Stomach (tissue), 19 donors: Measurements from ENCODE around the gene PDCL2. TPM values are rescaled to one million over a fixed set of nuclear protein-coding genes. Genes with fewer than 3 reads are reported as not detected.

Experiments used
- DNase-seq, 2 donors: peaks; one replicate each; pipeline versions ENCODE4 v3.0.0 to v3.0.0-alpha.2; 2013 to 2019
- H3K27ac ChIP-seq, 5 donors: fragments of 200-600 bp in 4 of 5; sonication (generic) in 4 of 5; one replicate each; pipeline ENCODE4 v1.5.1; 2013 to 2019; ENCODE audit warnings: mild to moderate bottlenecking in 1 of 5, moderate library complexity in 1 of 5
- H3K27me3 ChIP-seq, 3 donors: fragments of 200-600 bp; sonication (generic); one replicate each; pipeline ENCODE4 v1.5.1; 2017 to 2019; ENCODE audit warnings: mixed run types in 1 of 3
- H3K36me3 ChIP-seq, 4 donors: fragments of 200-600 bp; sonication (generic); 1 replicate in 3 of 4; 2 replicates in 1 of 4; pipeline ENCODE4 v1.5.1; 2016 to 2019
- H3K4me1 ChIP-seq, 4 donors: fragments of 200-600 bp; sonication (generic); one replicate each; pipeline ENCODE4 v1.5.1; 2016 to 2019
- H3K4me3 ChIP-seq, 4 donors: fragments of 200-600 bp; sonication (generic) in 3 of 4; one replicate each; pipeline ENCODE4 v1.5.1; 2016 to 2019; ENCODE audit warnings: mild to moderate bottlenecking in 1 of 4
- H3K9me3 ChIP-seq, 4 donors: fragments of 200-600 bp; sonication (generic); one replicate each; pipeline ENCODE4 v1.5.1; 2016 to 2019
- EP300 ChIP-seq: sonication (generic); formaldehyde crosslinking; IDR thresholded peaks from one replicate; pipeline ENCODE4 v1.6.1; 2017; ENCODE audit warnings: antibody characterized with exemption
- POLR2A ChIP-seq, 4 donors: fragments of 450-650 bp; IDR thresholded peaks; one replicate each; pipeline ENCODE4 v1.6.1; 2016; ENCODE audit warnings: antibody characterized with exemption in 4 of 4, control low read depth in 2 of 4, mild to moderate bottlenecking in 1 of 4, moderate library complexity in 1 of 4
- POLR2AphosphoS5 ChIP-seq, 3 donors: sonication (generic); formaldehyde crosslinking; IDR thresholded peaks; one replicate each; pipeline ENCODE4 v1.6.1; 2016; ENCODE audit warnings: antibody characterized with exemption in 3 of 3
- WGBS, 5 donors: extraction: QIAGEN DNeasy Blood & Tissue Kit in 3 of 5; methylation state at CpG; one replicate each; pipeline versions ENCODE4 v1.1.5 to v1.1.7; 2013 to 2018; 5-methylcytosine and 5-hydroxymethylcytosine counted together
- intact Hi-C: fragments of 100-400 bp; cut with DNase I; formaldehyde crosslinking; loops from one replicate; pipeline ENCODE4 v1.15.1; 2023; ENCODE audit warnings: low total_unique reads
- long read RNA-seq, 10 donors: transcript quantifications; one replicate each; lab custom pipeline, GENCODE V29; 2026
- polyA plus RNA-seq, 3 donors: library from polyadenylated mRNA; stranded (reverse); fragments of 200-250 nt; gene quantifications; one replicate each; pipeline ENCODE4 v1.2.3, GENCODE V29; 2013
- total RNA-seq, 5 donors: library from RNA; depleted of rRNA; stranded (reverse); fragments of >200 nt; gene quantifications; one replicate each; pipeline versions ENCODE4 v1.1.0 to v1.2.3, GENCODE V29; 2014 to 2016
- TF ChIP-seq, protein P1 (sequence below), 7 experiments: fragments of 450-650 bp in 4 of 7; fragments of 200-600 bp in 3 of 7; sonication (generic) in 3 of 7; IDR thresholded peaks; one replicate each; pipeline ENCODE4 v1.5.1; 2016 to 2019; ENCODE audit warnings: antibody characterized with exemption in 7 of 7, control low read depth in 2 of 7, mild to moderate bottlenecking in 1 of 7
- donor health status: healthy with polysubstance abuse.
- donor health status: Bipolar disorder and iron deficiency.
- donor health status: healthy.

Gene PDCL2, protein sequence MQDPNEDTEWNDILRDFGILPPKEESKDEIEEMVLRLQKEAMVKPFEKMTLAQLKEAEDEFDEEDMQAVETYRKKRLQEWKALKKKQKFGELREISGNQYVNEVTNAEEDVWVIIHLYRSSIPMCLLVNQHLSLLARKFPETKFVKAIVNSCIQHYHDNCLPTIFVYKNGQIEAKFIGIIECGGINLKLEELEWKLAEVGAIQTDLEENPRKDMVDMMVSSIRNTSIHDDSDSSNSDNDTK
- total RNA-seq (not detected), polyA plus RNA-seq (under 1 TPM in 1 of 3 donors, not detected in 2; 0.45 TPM)
- long read RNA-seq, donor 1, result 0 reads
- long read RNA-seq, donor 2, result 0 reads
- long read RNA-seq, donor 3, result 0 reads
- long read RNA-seq, donor 4, result 0 reads
- long read RNA-seq, donor 5, result 0 reads
- long read RNA-seq, donor 6, result 0 reads
- long read RNA-seq, donor 7, result 0 reads
- long read RNA-seq, donor 8, result 0 reads
- long read RNA-seq, donor 9, result 0 reads
- long read RNA-seq, donor 10, result 0 reads

- Histone ChIP-seq H3K9me3 (peaks cover 0 to 14% (median 9%) of the 10 kb centered on the region in 4 donors), H3K4me3 (no peak within 1 kb of the TSS), H3K4me1 (no peaks in the 10 kb centered on the region), H3K36me3 (no peaks in the 10 kb centered on the region), H3K27ac (no peak within 1 kb of the TSS), H3K27me3 (no peaks in the 10 kb centered on the region)
- intact Hi-C loops, result no loop called here
- WGBS, 5 donors, result 89 to 96% (median 95%) methylated on average over 24 of the region's 24 CpGs
- TF ChIP-seq, protein P1, sequence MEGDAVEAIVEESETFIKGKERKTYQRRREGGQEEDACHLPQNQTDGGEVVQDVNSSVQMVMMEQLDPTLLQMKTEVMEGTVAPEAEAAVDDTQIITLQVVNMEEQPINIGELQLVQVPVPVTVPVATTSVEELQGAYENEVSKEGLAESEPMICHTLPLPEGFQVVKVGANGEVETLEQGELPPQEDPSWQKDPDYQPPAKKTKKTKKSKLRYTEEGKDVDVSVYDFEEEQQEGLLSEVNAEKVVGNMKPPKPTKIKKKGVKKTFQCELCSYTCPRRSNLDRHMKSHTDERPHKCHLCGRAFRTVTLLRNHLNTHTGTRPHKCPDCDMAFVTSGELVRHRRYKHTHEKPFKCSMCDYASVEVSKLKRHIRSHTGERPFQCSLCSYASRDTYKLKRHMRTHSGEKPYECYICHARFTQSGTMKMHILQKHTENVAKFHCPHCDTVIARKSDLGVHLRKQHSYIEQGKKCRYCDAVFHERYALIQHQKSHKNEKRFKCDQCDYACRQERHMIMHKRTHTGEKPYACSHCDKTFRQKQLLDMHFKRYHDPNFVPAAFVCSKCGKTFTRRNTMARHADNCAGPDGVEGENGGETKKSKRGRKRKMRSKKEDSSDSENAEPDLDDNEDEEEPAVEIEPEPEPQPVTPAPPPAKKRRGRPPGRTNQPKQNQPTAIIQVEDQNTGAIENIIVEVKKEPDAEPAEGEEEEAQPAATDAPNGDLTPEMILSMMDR (IDR thresholded peaks at IDR 0.05), result no peak
- TF ChIP-seq POLR2AphosphoS5 (IDR thresholded peaks at IDR 0.05) (no peak), EP300 (no peak), POLR2A (IDR thresholded peaks at IDR 0.05) (no peak)
- DNase-seq, result peak in 1 of 2 donors; percentile 2
Observed at GRCh38 chr4:55592014-55592413, at the start of gene PDCL2. Gene PDCL2, minus strand, starts transcription at chr4:55592245. Its CDS starts 136 bp downstream, at chr4:55592109.

DNA sequence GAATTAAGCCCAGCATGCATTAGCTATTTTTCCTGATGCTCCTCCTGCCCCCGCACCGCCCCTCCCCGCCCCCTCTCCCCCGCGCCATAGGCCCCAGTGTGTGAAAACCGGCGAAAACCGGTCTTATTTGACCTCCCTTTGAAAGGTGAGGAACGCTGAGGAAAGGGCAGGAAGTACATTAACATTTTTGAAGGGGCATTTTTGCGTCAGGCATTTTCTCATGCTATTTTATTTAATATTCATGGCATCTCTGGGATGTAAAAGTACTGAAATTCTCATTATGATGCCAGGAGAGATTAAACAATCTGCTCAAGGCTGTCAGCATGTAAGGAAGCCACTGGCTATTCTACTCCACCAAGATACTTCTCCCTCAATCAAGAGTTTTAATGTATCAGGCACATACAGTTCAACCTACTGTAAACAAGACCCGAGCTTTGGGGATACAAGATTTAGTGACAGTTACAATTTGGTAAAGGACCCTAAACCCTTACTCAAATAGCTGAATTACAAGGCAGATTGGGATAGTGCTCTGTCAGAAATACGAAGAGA lies 45.3 kb upstream of the PDCL2 start:
- intact Hi-C loops, result no loop called here
- no peaks in the 10 kb centered on the region for H3K9me3 ChIP-seq
- TF ChIP-seq EP300 (no peak), POLR2A (IDR thresholded peaks at IDR 0.05) (no peak), POLR2AphosphoS5 (IDR thresholded peaks at IDR 0.05) (no peak)
- TF ChIP-seq, protein P1 (IDR thresholded peaks at IDR 0.05), result no peak
- H3K27ac ChIP-seq, result no peak overlapping the region
- 23 to 29% (median 24%) methylated on average over 11 to 12 of the region's 12 CpGs for WGBS, 5 donors
- peaks cover 15 to 24% (median 20%) of the 10 kb centered on the region in 4 donors for H3K4me1 ChIP-seq
- DNase-seq, result peak in 1 of 2 donors; percentile 15
- H3K4me3 ChIP-seq, result no peak overlapping the region
- H3K27me3 ChIP-seq, result peaks cover 2 to 60% (median 25%) of the 10 kb centered on the region in 3 donors
- H3K36me3 ChIP-seq, result no peaks in the 10 kb centered on the region

DNA sequence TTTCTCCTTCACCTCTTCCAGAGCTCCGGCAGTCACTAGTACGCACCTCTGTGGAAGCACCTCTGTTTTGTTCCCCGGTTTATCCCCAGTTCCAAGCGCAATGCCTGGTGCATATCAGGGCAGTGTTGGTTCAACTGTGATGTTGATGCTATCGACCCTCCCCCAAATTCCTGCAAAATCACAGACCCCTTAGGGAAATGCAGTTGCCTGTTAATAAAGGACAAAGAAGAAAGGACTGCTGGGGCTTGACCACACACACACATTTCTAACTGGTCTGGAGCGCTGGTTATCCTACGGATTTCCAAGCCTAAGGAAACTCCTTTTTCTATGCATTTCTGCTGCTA lies 44.6 kb upstream of the PDCL2 start:
- H3K4me3 ChIP-seq, result peak overlapping the region; percentile 33 to 57 (median 46)
- H3K4me1 ChIP-seq, result peaks cover 15 to 24% (median 20%) of the 10 kb centered on the region in 4 donors
- no peak for DNase-seq
- intact Hi-C loops, result no loop called here
- H3K36me3 ChIP-seq, result no peaks in the 10 kb centered on the region
- 10 to 16% (median 13%) methylated on average over 7 of the region's 7 CpGs for WGBS, 5 donors
- peaks cover 2 to 64% (median 25%) of the 10 kb centered on the region in 3 donors for H3K27me3 ChIP-seq
- no peaks in the 10 kb centered on the region for H3K9me3 ChIP-seq
- no peak overlapping the region for H3K27ac ChIP-seq
- TF ChIP-seq, protein P1 (IDR thresholded peaks at IDR 0.05), result no peak
- no peak for TF ChIP-seq POLR2AphosphoS5 (IDR thresholded peaks at IDR 0.05)
- no peak for TF ChIP-seq EP300
- TF ChIP-seq POLR2A (IDR thresholded peaks at IDR 0.05), result no peak

- peak within 1 kb of the TSS; percentile 33 to 57 (median 46) for H3K4me3 ChIP-seq
- peaks cover 15 to 24% (median 20%) of the 10 kb centered on the region in 4 donors for H3K4me1 ChIP-seq
- no peaks in the 10 kb centered on the region for H3K9me3 ChIP-seq
- peak; percentile 61 to 82 for DNase-seq
- WGBS, 5 donors, result 1 to 2% (median 1%) methylated on average over 51 to 80 of the region's 80 CpGs
- peaks cover 2 to 64% (median 25%) of the 10 kb centered on the region in 3 donors for H3K27me3 ChIP-seq
- no peak within 1 kb of the TSS for H3K27ac ChIP-seq
- no peaks in the 10 kb centered on the region for H3K36me3 ChIP-seq
- no peak for TF ChIP-seq POLR2A (IDR thresholded peaks at IDR 0.05)
- no peak for TF ChIP-seq EP300
- TF ChIP-seq, protein P1 (IDR thresholded peaks at IDR 0.05), result no peak
- TF ChIP-seq POLR2AphosphoS5 (IDR thresholded peaks at IDR 0.05), result no peak
- intact Hi-C loops, result no loop called here
Observed at GRCh38 chr4:55635741-55636655, 44.0 kb upstream of the PDCL2 start, which contains the start of gene NMU. Gene NMU, minus strand, starts transcription at chr4:55636298. Its CDS starts 106 bp downstream, at chr4:55636192.
